ENCODE measurements around the gene PBX3. TPM values are rescaled to one million over a fixed set of nuclear protein-coding genes. Genes with fewer than 3 reads are reported as not detected.

The PBX3 gene
- total RNA-seq, 2 experiments from 2014 or later: 40.8 to 54.6 TPM

DNA sequence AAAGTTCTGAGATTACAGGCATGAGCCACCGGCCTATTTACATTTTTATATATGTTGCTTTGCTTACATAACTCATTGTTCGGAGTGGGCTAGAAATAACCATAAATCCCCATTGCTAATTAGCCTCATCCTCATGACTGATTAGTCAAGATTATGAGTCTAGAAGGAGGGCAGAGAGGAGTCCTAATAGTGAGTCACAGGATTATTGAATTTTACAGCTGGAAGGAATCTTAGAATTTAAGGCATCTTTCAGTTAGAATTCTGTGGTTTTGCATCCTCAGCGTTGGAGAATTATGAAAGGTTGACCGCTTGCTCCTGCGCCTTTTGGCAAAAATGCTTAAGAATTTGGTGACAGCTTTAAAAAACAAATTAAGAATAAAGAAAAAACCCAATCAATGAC, 2.6 kb upstream of the PBX3 start:
- TF ChIP-seq EZH2phosphoT487 (IDR thresholded peaks at IDR 0.05; ENCODE audit: borderline replicate concordance, low read depth, low read length): no peak
- TF ChIP-seq, protein P1, sequence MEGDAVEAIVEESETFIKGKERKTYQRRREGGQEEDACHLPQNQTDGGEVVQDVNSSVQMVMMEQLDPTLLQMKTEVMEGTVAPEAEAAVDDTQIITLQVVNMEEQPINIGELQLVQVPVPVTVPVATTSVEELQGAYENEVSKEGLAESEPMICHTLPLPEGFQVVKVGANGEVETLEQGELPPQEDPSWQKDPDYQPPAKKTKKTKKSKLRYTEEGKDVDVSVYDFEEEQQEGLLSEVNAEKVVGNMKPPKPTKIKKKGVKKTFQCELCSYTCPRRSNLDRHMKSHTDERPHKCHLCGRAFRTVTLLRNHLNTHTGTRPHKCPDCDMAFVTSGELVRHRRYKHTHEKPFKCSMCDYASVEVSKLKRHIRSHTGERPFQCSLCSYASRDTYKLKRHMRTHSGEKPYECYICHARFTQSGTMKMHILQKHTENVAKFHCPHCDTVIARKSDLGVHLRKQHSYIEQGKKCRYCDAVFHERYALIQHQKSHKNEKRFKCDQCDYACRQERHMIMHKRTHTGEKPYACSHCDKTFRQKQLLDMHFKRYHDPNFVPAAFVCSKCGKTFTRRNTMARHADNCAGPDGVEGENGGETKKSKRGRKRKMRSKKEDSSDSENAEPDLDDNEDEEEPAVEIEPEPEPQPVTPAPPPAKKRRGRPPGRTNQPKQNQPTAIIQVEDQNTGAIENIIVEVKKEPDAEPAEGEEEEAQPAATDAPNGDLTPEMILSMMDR (conservative IDR thresholded peaks at IDR 0.05; ENCODE audit: low read length): no peak
- CTCF ChIA-PET (ENCODE audit: unreplicated experiment): no interaction called here
- POLR2A ChIA-PET: interaction anchor here (0.5 to 2.1 kb wide), 3 partner anchors 12 to 50 kb away, joined by 3 to 9 read pairs (median 5); partner anchors contain the start of gene MAPKAP1

GRCh38 chr9:125745018-125745417, 2.2 kb upstream of the PBX3 start:
- Histone ChIP-seq H3K27ac (ENCODE audit: low read depth, low read length, poor library complexity, severe bottlenecking) (no peak overlapping the region), H2AFZ (ENCODE audit: low read length) (peak overlapping the region; percentile 97; the same call in 1 of the 2 replicates), H3K4me1 (ENCODE audit: insufficient read depth, low read length, poor library complexity, severe bottlenecking) (peaks cover 26% of the 10 kb centered on the region), H3K9me3 (ENCODE audit: low read length) (no peaks in the 10 kb centered on the region), H3K4me2 (ENCODE audit: low read length) (peak overlapping the region; percentile 83), H3K9me2 (ENCODE audit: insufficient read depth, low read length) (no peaks in the 10 kb centered on the region), H3K4me3 (ENCODE audit: low read depth, low read length, poor library complexity, severe bottlenecking) (no peak overlapping the region), H4K20me1 (ENCODE audit: insufficient read depth, low read length) (no peaks in the 10 kb centered on the region; the same call in 1 of the 2 replicates), H3K36me3 (ENCODE audit: insufficient read depth, low read length) (peaks cover 18% of the 10 kb centered on the region), H3K79me2 (ENCODE audit: insufficient read depth, low read depth, low read length) (no peaks in the 10 kb centered on the region)
- no peak for DNase-seq (ENCODE audit: low spot score)
- CTCF ChIA-PET (ENCODE audit: unreplicated experiment): no interaction called here
- POLR2A ChIA-PET: interaction anchor here (0.5 to 2.1 kb wide), 5 partner anchors 12 to 51 kb away, joined by 3 to 9 read pairs (median 4); partner anchors contain the start of gene MAPKAP1
- intact Hi-C loops (cut with micrococcal nuclease; ENCODE audit: unreplicated experiment): loop anchor here (5.0 kb wide), 1 partner anchor 338 kb away; no protein-coding TSS in a partner anchor
- BruUV-seq (replicated peaks): no TSS peak
- TF ChIP-seq EZH2phosphoT487 (IDR thresholded peaks at IDR 0.05; ENCODE audit: borderline replicate concordance, low read depth, low read length): no peak
- TF ChIP-seq, protein P1 (conservative IDR thresholded peaks at IDR 0.05; ENCODE audit: low read length): no peak

More for the DNA sequence above, 2.6 kb upstream of the PBX3 start:
- Histone ChIP-seq H3K36me3 (ENCODE audit: insufficient read depth, low read length) (peaks cover 14% of the 10 kb centered on the region), H3K79me2 (ENCODE audit: insufficient read depth, low read depth, low read length) (no peaks in the 10 kb centered on the region), H2AFZ (ENCODE audit: low read length) (no peak overlapping the region), H3K27ac (ENCODE audit: low read depth, low read length, poor library complexity, severe bottlenecking) (no peak overlapping the region), H3K9me2 (ENCODE audit: insufficient read depth, low read length) (no peaks in the 10 kb centered on the region), H3K4me2 (ENCODE audit: low read length) (no peak overlapping the region), H4K20me1 (ENCODE audit: insufficient read depth, low read length) (no peaks in the 10 kb centered on the region; the same call in 1 of the 2 replicates), H3K4me1 (ENCODE audit: insufficient read depth, low read length, poor library complexity, severe bottlenecking) (peaks cover 25% of the 10 kb centered on the region), H3K4me3 (ENCODE audit: low read depth, low read length, poor library complexity, severe bottlenecking) (no peak overlapping the region), H3K9me3 (ENCODE audit: low read length) (no peaks in the 10 kb centered on the region)
- DNase-seq (ENCODE audit: low spot score): no peak
- no TSS peak for BruUV-seq (replicated peaks)
- intact Hi-C loops (cut with micrococcal nuclease; ENCODE audit: unreplicated experiment): loop anchor here (5.0 kb wide), 1 partner anchor 337 kb away; no protein-coding TSS in a partner anchor

- H3K9me2 ChIP-seq (ENCODE audit: insufficient read depth, low read length): no peaks in the 10 kb centered on the region
- H2AFZ ChIP-seq (ENCODE audit: low read length): peak overlapping the region; percentile 97; the same call in 1 of the 2 replicates
- H3K4me1 ChIP-seq (ENCODE audit: insufficient read depth, low read length, poor library complexity, severe bottlenecking): peaks cover 26% of the 10 kb centered on the region
- POLR2A ChIA-PET: interaction anchor here (0.6 to 2.1 kb wide), 6 partner anchors 13 to 475 kb away, joined by 3 to 9 read pairs (median 3); partner anchors contain the start of gene MAPKAP1
- no peak for TF ChIP-seq EZH2phosphoT487 (IDR thresholded peaks at IDR 0.05; ENCODE audit: borderline replicate concordance, low read depth, low read length)
- TF ChIP-seq, protein P1 (conservative IDR thresholded peaks at IDR 0.05; ENCODE audit: low read length): no peak
- H3K36me3 ChIP-seq (ENCODE audit: insufficient read depth, low read length): peaks cover 19% of the 10 kb centered on the region
- H3K27ac ChIP-seq (ENCODE audit: low read depth, low read length, poor library complexity, severe bottlenecking): peak overlapping the region; percentile 81
- peaks cover 2% of the 10 kb centered on the region; the same call in 1 of the 2 replicates for H4K20me1 ChIP-seq (ENCODE audit: insufficient read depth, low read length)
- CTCF ChIA-PET (ENCODE audit: unreplicated experiment): no interaction called here
- intact Hi-C loops (cut with micrococcal nuclease; ENCODE audit: unreplicated experiment): loop anchor here (2.0 to 5.0 kb wide), 2 partner anchors 75 to 338 kb away; no protein-coding TSS in a partner anchor
- no peaks in the 10 kb centered on the region for H3K79me2 ChIP-seq (ENCODE audit: insufficient read depth, low read depth, low read length)
- DNase-seq (ENCODE audit: low spot score): no peak
- peak overlapping the region; percentile 83 for H3K4me2 ChIP-seq (ENCODE audit: low read length)
- no TSS peak for BruUV-seq (replicated peaks)
- peak overlapping the region; percentile 67 for H3K4me3 ChIP-seq (ENCODE audit: low read depth, low read length, poor library complexity, severe bottlenecking)
- H3K9me3 ChIP-seq (ENCODE audit: low read length): no peaks in the 10 kb centered on the region
These were observed 1.5 kb upstream of the PBX3 start for GRCh38 chr9:125745682-125746016.

All from OCI-LY7 (cell line).